H1 (cell line): ENCODE results near the gene NGEF. TPM values are rescaled to one million over a fixed set of nuclear protein-coding genes. Genes with fewer than 3 reads are reported as not detected.

Experiments
- CTCF ChIA-PET: fragments of 300-600 bp; sonication (Branson Sonifier 250); formaldehyde crosslinking; loops from one replicate; lab custom pipeline; 2021; ENCODE audit not compliant: partially characterized antibody; lab: Charles Lee
- POLR2A ChIA-PET: fragments of 300-600 bp; sonication (Branson Sonifier 250); formaldehyde crosslinking; loops from one replicate; lab custom pipeline; 2021; ENCODE audit warnings: inconsistent platforms; ENCODE audit not compliant: partially characterized antibody; lab: Charles Lee
- DNase-seq, 2 experiments: peaks; one replicate each; pipeline versions ENCODE4 v3.0.0 to v3.0.0-alpha.2; 2010 to 2022; ENCODE audit warnings: low spot score in 2 of 2, low read depth in 1 of 2, mixed read lengths in 1 of 2
- FAIRE-seq: peaks from 2 replicates; lab custom pipeline; 2011; peaks lifted over from hg19 to GRCh38; lab: Jason Lieb, UNC
- H2AFZ ChIP-seq: 2 replicates; pipeline ENCODE4 v1.8.1; 2012; ENCODE audit warnings: low read length, inconsistent platforms
- H2AK5ac ChIP-seq: 2 replicates; pipeline ENCODE4 v1.6.1; 2013; ENCODE audit warnings: low read depth, low read length
- H2BK120ac ChIP-seq: replicated peaks from 2 replicates; pipeline ENCODE3; 2013; ENCODE audit warnings: low read depth, low read length, inconsistent platforms
- H2BK12ac ChIP-seq: 2 replicates; pipeline ENCODE4 v1.6.1; 2013; ENCODE audit warnings: low read depth, low read length
- H2BK15ac ChIP-seq: 2 replicates; pipeline ENCODE4 v1.6.1; 2013; ENCODE audit warnings: low read length
- H2BK20ac ChIP-seq: 2 replicates; pipeline ENCODE4 v1.6.1; 2013; ENCODE audit warnings: low read length
- H2BK5ac ChIP-seq: 2 replicates; pipeline ENCODE4 v1.6.1; 2013; ENCODE audit warnings: low read depth, low read length
- H3K14ac ChIP-seq: 2 replicates; pipeline ENCODE4 v1.6.1; 2013; ENCODE audit warnings: inconsistent platforms; ENCODE audit not compliant: insufficient read length
- H3K18ac ChIP-seq: 2 replicates; pipeline ENCODE4 v1.6.1; 2013; ENCODE audit warnings: low read length; ENCODE audit errors: extremely low read depth
- H3K23ac ChIP-seq: 2 replicates; pipeline ENCODE4 v1.6.1; 2013; ENCODE audit warnings: inconsistent platforms; ENCODE audit not compliant: insufficient read length
- H3K23me2 ChIP-seq: 2 replicates; pipeline ENCODE4 v1.6.1; 2013; ENCODE audit warnings: low read depth, low read length
- H3K27ac ChIP-seq: 2 replicates; pipeline ENCODE4 v1.6.1; 2011; ENCODE audit warnings: low read depth, low read length, inconsistent platforms
- H3K27me3 ChIP-seq, 4 experiments: replicated peaks in 1 of 4; 1 replicate in 1 of 4; 2 replicates in 3 of 4; pipeline versions ENCODE4 v1.6.1 to v1.8.1; 2011 to 2013; ENCODE audit warnings: low read length in 3 of 4, mild to moderate bottlenecking in 3 of 4, inconsistent platforms in 2 of 4, mixed read lengths in 2 of 4, moderate library complexity in 1 of 4; ENCODE audit not compliant: control insufficient read depth in 3 of 4, insufficient read depth in 3 of 4; ENCODE audit errors: extremely low read depth in 1 of 4
- H3K36me3 ChIP-seq, 4 experiments: 2 replicates each; pipeline versions ENCODE4 v1.6.1 to v1.8.1; 2011 to 2013; ENCODE audit warnings: mild to moderate bottlenecking in 4 of 4, low read length in 3 of 4, moderate library complexity in 2 of 4, control low read depth in 1 of 4, inconsistent platforms in 1 of 4; ENCODE audit not compliant: insufficient read depth in 4 of 4, control insufficient read depth in 2 of 4
- H3K4ac ChIP-seq: replicated peaks from 2 replicates; pipeline ENCODE3; 2013; ENCODE audit warnings: low read length, low read depth, mixed read lengths, inconsistent platforms; ENCODE audit not compliant: insufficient read length
- H3K4me1 ChIP-seq, 4 experiments: replicated peaks in 1 of 4; 1 replicate in 1 of 4; 2 replicates in 3 of 4; pipeline versions ENCODE4 v1.6.1 to v1.8.1; 2011 to 2013; ENCODE audit warnings: low read length in 3 of 4, inconsistent platforms in 2 of 4, mixed read lengths in 1 of 4; ENCODE audit not compliant: insufficient read depth in 4 of 4, control insufficient read depth in 3 of 4
- H3K4me2 ChIP-seq, 2 experiments: 2 replicates each; pipeline versions ENCODE4 v1.6.1 to v1.8.1; 2011 to 2013; ENCODE audit warnings: low read depth in 2 of 2, low read length in 2 of 2, control low read depth in 1 of 2, inconsistent platforms in 1 of 2, mild to moderate bottlenecking in 1 of 2; ENCODE audit not compliant: insufficient read depth in 1 of 2
- H3K4me3 ChIP-seq, 4 experiments: fragments of 200-600, 300-600 bp in 1 of 4; sonication (generic), shearing (Covaris generic), sonication (Bioruptor Twin) in 1 of 4; 2 replicates each; pipeline versions ENCODE4 v1.5.1 to v1.8.1; 2011 to 2016; ENCODE audit warnings: low read length in 4 of 4, low read depth in 3 of 4, control low read depth in 2 of 4, inconsistent platforms in 2 of 4, mild to moderate bottlenecking in 2 of 4, mixed read lengths in 1 of 4, moderate library complexity in 1 of 4; ENCODE audit not compliant: insufficient read depth in 2 of 4; ENCODE audit errors: extremely low read depth in 1 of 4
- H3K56ac ChIP-seq: replicated peaks from 2 replicates; pipeline ENCODE3; 2013; ENCODE audit warnings: low read depth, mild to moderate bottlenecking, mixed read lengths, low read length, inconsistent platforms; ENCODE audit not compliant: insufficient read length
- H3K79me1 ChIP-seq: 2 replicates; pipeline ENCODE4 v1.6.1; 2013; ENCODE audit warnings: low read depth, low read length, control low read depth
- H3K79me2 ChIP-seq, 2 experiments: 2 replicates each; pipeline versions ENCODE4 v1.6.1 to v1.8.1; 2012 to 2013; ENCODE audit warnings: low read length in 2 of 2, mild to moderate bottlenecking in 2 of 2, inconsistent platforms in 1 of 2; ENCODE audit not compliant: insufficient read depth in 2 of 2, control insufficient read depth in 1 of 2
- H3K9ac ChIP-seq, 4 experiments: replicated peaks in 1 of 4; 1 replicate in 1 of 4; 2 replicates in 3 of 4; pipeline versions ENCODE4 v1.6.1 to v1.8.1; 2011 to 2013; ENCODE audit warnings: low read depth in 3 of 4, low read length in 3 of 4, control low read depth in 2 of 4, mild to moderate bottlenecking in 2 of 4, moderate library complexity in 2 of 4, inconsistent platforms in 1 of 4; ENCODE audit errors: extremely low read depth in 1 of 4
- H3K9me3 ChIP-seq, 2 experiments: 2 replicates each; pipeline versions ENCODE4 v1.6.1 to v1.8.1; 2012 to 2013; ENCODE audit warnings: mild to moderate bottlenecking in 2 of 2, moderate library complexity in 2 of 2, control low read depth in 1 of 2, inconsistent platforms in 1 of 2, low read depth in 1 of 2, low read length in 1 of 2, mixed read lengths in 1 of 2; ENCODE audit not compliant: insufficient read depth in 2 of 2
- H4K20me1 ChIP-seq, 2 experiments: replicated peaks in 1 of 2; 2 replicates each; pipeline versions ENCODE3 to v1.8.1; 2011 to 2013; ENCODE audit warnings: inconsistent platforms in 2 of 2, low read length in 2 of 2, mild to moderate bottlenecking in 1 of 2; ENCODE audit not compliant: insufficient read depth in 2 of 2, control insufficient read depth in 1 of 2
- H4K5ac ChIP-seq: 2 replicates; pipeline ENCODE4 v1.6.1; 2013; ENCODE audit warnings: low read length, low read depth, mixed read lengths, inconsistent platforms; ENCODE audit not compliant: insufficient read length
- H4K8ac ChIP-seq: 2 replicates; pipeline ENCODE4 v1.8.0; 2013; ENCODE audit warnings: mild to moderate bottlenecking, moderate library complexity, low read length, inconsistent platforms; ENCODE audit not compliant: insufficient read depth; ENCODE audit errors: extremely low read depth
- H4K91ac ChIP-seq: replicated peaks from 2 replicates; pipeline ENCODE3; 2013; ENCODE audit warnings: low read length, mixed read lengths, inconsistent platforms; ENCODE audit not compliant: insufficient read length
- CEBPB ChIP-seq: IDR thresholded peaks from 2 replicates; pipeline ENCODE4 v1.6.1; 2012; ENCODE audit warnings: low read depth, low read length
- EP300 ChIP-seq, 2 experiments: IDR thresholded peaks; 1 replicate in 1 of 2; 2 replicates in 1 of 2; pipeline ENCODE4 v1.6.1; 2011 to 2012; ENCODE audit warnings: low read depth in 2 of 2, low read length in 2 of 2, mild to moderate bottlenecking in 2 of 2, borderline replicate concordance in 1 of 2, inconsistent platforms in 1 of 2, moderate library complexity in 1 of 2
- JUND ChIP-seq: IDR thresholded peaks from 2 replicates; pipeline ENCODE4 v1.6.1; 2011; ENCODE audit warnings: mild to moderate bottlenecking, improper control_type of control experiment, low read length
- KDM1A ChIP-seq: fragments of 200-600, 300-600 bp; sonication (generic); IDR thresholded peaks from 2 replicates; pipeline ENCODE4 v1.7.1; 2016; ENCODE audit warnings: mild to moderate bottlenecking, low read length, borderline replicate concordance
- KDM4A ChIP-seq: IDR thresholded peaks from one replicate; pipeline ENCODE4 v1.7.1; 2012; ENCODE audit warnings: low read depth, mild to moderate bottlenecking, moderate library complexity, low read length, inconsistent platforms; ENCODE audit not compliant: severe bottlenecking
- KDM5A ChIP-seq: fragments of 200-600 bp; IDR thresholded peaks from 2 replicates; pipeline ENCODE4 v1.7.1; 2012; ENCODE audit warnings: mild to moderate bottlenecking, low read length, inconsistent platforms, mixed read lengths
- RAD21 ChIP-seq, 2 experiments: IDR thresholded peaks in 1 of 2; conservative IDR thresholded peaks in 1 of 2; 2 replicates each; pipeline ENCODE4 v1.6.1; 2011; ENCODE audit warnings: low read depth in 2 of 2, low read length in 2 of 2, improper control_type of control experiment in 1 of 2, inconsistent platforms in 1 of 2, mild to moderate bottlenecking in 1 of 2, moderate library complexity in 1 of 2
- RFX5 ChIP-seq: IDR thresholded peaks from 2 replicates; pipeline ENCODE4 v1.6.1; 2011; ENCODE audit warnings: low read depth, low read length, improper control_type of control experiment, borderline replicate concordance
- RXRA ChIP-seq: IDR thresholded peaks from 2 replicates; pipeline ENCODE4 v1.6.1; 2011; ENCODE audit warnings: low read depth, mild to moderate bottlenecking, low read length, moderate library complexity; ENCODE audit not compliant: insufficient read depth
- SIN3A ChIP-seq, 2 experiments: IDR thresholded peaks in 1 of 2; conservative IDR thresholded peaks in 1 of 2; 2 replicates each; pipeline ENCODE4 v1.6.1; 2011 to 2012; ENCODE audit warnings: low read length in 2 of 2, improper control_type of control experiment in 1 of 2, low read depth in 1 of 2, mild to moderate bottlenecking in 1 of 2
- SIRT6 ChIP-seq: IDR thresholded peaks from one replicate; pipeline ENCODE4 v1.7.1; 2012; ENCODE audit warnings: low read length, inconsistent platforms
- whole genome bisulfite sequencing, 2 experiments: shearing (Covaris generic) in 1 of 2; methylation state at CpG; one replicate each; pipeline versions ENCODE4 v1.1.6 to v1.1.7; 2013 to 2015; ENCODE audit warnings: low lambda C conversion rate in 2 of 2, mixed read lengths in 2 of 2, inconsistent platforms in 1 of 2, low coverage in 1 of 2, missing lambda C conversion rate in 1 of 2; ENCODE audit not compliant: insufficient replicate concordance in 2 of 2, insufficient coverage in 1 of 2, insufficient read length in 1 of 2; ENCODE audit errors: extremely low coverage in 1 of 2, missing lambda C conversion rate in 1 of 2; 5-methylcytosine and 5-hydroxymethylcytosine counted together
- polyA plus RNA-seq, 7 experiments: library from polyadenylated mRNA; depleted of rRNA in 3 of 7; stranded (reverse) in 5 of 7; unstranded in 2 of 7; fragments of >200 nt in 5 of 7; fragments of 200-250 nt in 2 of 7; gene quantifications; 1 replicate in 5 of 7; 2 replicates in 1 of 7; 4 replicates in 1 of 7; pipeline versions ENCODE4 v1.2.1 to v1.2.3, GENCODE V29; 2011 to 2013; ENCODE audit warnings: missing spikeins in 2 of 7, mixed read lengths in 2 of 7
- total RNA-seq: library from RNA; stranded (reverse); fragmentation: NEBNext Ultra II Directional; extraction: Animal tissue kit (Norgen Biotek cat#: 25700); gene quantifications from 2 replicates; pipeline ENCODE4 v1.2.1, GENCODE V29; 2021

NGEF gene
- total and polyA plus RNA-seq, 2 of the 8 experiments (the other 6 are each of a cell fraction or from before 2014, with no cell fraction given), result 2.7 to 3.2 TPM

- H3K23ac ChIP-seq, result no peak overlapping the region
- peaks cover 0 to 25% (median 18%) of the 10 kb centered on the region in 4 experiments; a peak in 5 of 7 replicates for H3K27me3 ChIP-seq
- H4K91ac ChIP-seq, result no peak overlapping the region
- H3K9me3 ChIP-seq, result no peaks in the 10 kb centered on the region
- no peaks in the 10 kb centered on the region for H3K79me2 ChIP-seq
- H2AFZ ChIP-seq, result no peak overlapping the region
- H3K27ac ChIP-seq, result no peak overlapping the region
- no peak overlapping the region for H3K18ac ChIP-seq
- peak overlapping the region; percentile 51 to 94 for H3K4me2 ChIP-seq
- DNase-seq, result no peak
- H2AK5ac ChIP-seq, result no peak overlapping the region
- WGBS, 2 experiments, result 60% methylated on average over 13 of the region's 37 CpGs; no CpG with 5 or more reads in 1 of the 2 experiments
- ChIA-PET CTCF (interaction anchor here (0.6 to 2.6 kb wide), 10 partner anchors 8 to 217 kb away, joined by 3 to 8 read pairs (median 4); partner anchors contain the start of gene INPP5D), POLR2A (interaction anchor here (0.8 kb wide), 1 partner anchor 153 kb away, joined by 3 read pairs; no protein-coding TSS in a partner anchor)
- H2BK120ac ChIP-seq, result no peak overlapping the region
- H4K8ac ChIP-seq, result peak overlapping the region; percentile 71; the same call in 1 of the 2 replicates
- H3K14ac ChIP-seq, result no peak overlapping the region
- no peaks in the 10 kb centered on the region for H3K79me1 ChIP-seq
- H3K4me1 ChIP-seq, result peaks cover 0 to 4% (median 1%) of the 10 kb centered on the region in 4 experiments; a peak in 4 of 7 replicates
- peak overlapping the region; percentile 30 to 73 (median 46); a peak in 7 of 8 replicates for H3K4me3 ChIP-seq
- H3K9ac ChIP-seq, result no peak overlapping the region
- no peak overlapping the region for H2BK15ac ChIP-seq
- no peaks in the 10 kb centered on the region for H3K36me3 ChIP-seq
- no peak for FAIRE-seq
- H3K4ac ChIP-seq, result no peak overlapping the region
- peaks cover 0 to 4% of the 10 kb centered on the region in 2 experiments for H4K20me1 ChIP-seq
- no peak overlapping the region for H2BK5ac ChIP-seq
- H2BK20ac ChIP-seq, result no peak overlapping the region
- no peak overlapping the region for H2BK12ac ChIP-seq
- H3K56ac ChIP-seq, result no peak overlapping the region
- H3K23me2 ChIP-seq, result peaks cover 12% of the 10 kb centered on the region; the same call in 1 of the 2 replicates
- H4K5ac ChIP-seq, result no peak overlapping the region
- TF ChIP-seq KDM1A (no peak), RXRA (no peak), KDM4A (no peak), JUND (no peak), KDM5A (no peak), CEBPB (no peak), SIRT6 (no peak), SIN3A (conservative IDR thresholded peaks at IDR 0.05 in 1 of 2, IDR thresholded peaks at IDR 0.05 in 1 of 2; ENCODE audit: low read depth in 1 of 2, low read length in 2 of 2) (no peak), RFX5 (no peak), EP300 (IDR thresholded peaks at IDR 0.05; ENCODE audit: borderline replicate concordance in 1 of 2, low read depth in 2 of 2, low read length in 2 of 2) (no peak), RAD21 (IDR thresholded peaks at IDR 0.05 in 1 of 2, conservative IDR thresholded peaks at IDR 0.05 in 1 of 2; ENCODE audit: low read depth in 2 of 2, low read length in 2 of 2) (peak; percentile 34 to 43; a peak in 3 of 4 replicates)
Observed at GRCh38 chr2:232875256-232876121, 137.6 kb downstream of the NGEF start.
